Transverse colon (tissue), 4 donors: Measurements from ENCODE around the gene SRGAP1.

Experiments
- EP300 ChIP-seq: sonication (generic); formaldehyde crosslinking; IDR thresholded peaks from one replicate; pipeline ENCODE4 v1.6.1; 2017; ENCODE audit warnings: antibody characterized with exemption, low read depth
- POLR2A ChIP-seq: fragments of 450-650 bp; IDR thresholded peaks from one replicate; pipeline ENCODE4 v1.6.1; 2016; ENCODE audit warnings: antibody characterized with exemption, mild to moderate bottlenecking, moderate library complexity
- POLR2AphosphoS5 ChIP-seq, 3 donors: sonication (generic); formaldehyde crosslinking; IDR thresholded peaks; one replicate each; pipeline ENCODE4 v1.6.1; 2016; ENCODE audit warnings: antibody characterized with exemption in 3 of 3
- TF ChIP-seq, protein P1 (sequence below), 5 experiments: fragments of 200-600 bp in 3 of 5; fragments of 450-650 bp in 2 of 5; sonication (generic) in 3 of 5; IDR thresholded peaks; 1 replicate in 2 of 5; 2 replicates in 3 of 5; pipeline ENCODE4 v1.5.1; 2016 to 2017; ENCODE audit warnings: antibody characterized with exemption in 5 of 5, inconsistent platforms in 3 of 5, mild to moderate bottlenecking in 2 of 5, moderate library complexity in 1 of 5

DNA sequence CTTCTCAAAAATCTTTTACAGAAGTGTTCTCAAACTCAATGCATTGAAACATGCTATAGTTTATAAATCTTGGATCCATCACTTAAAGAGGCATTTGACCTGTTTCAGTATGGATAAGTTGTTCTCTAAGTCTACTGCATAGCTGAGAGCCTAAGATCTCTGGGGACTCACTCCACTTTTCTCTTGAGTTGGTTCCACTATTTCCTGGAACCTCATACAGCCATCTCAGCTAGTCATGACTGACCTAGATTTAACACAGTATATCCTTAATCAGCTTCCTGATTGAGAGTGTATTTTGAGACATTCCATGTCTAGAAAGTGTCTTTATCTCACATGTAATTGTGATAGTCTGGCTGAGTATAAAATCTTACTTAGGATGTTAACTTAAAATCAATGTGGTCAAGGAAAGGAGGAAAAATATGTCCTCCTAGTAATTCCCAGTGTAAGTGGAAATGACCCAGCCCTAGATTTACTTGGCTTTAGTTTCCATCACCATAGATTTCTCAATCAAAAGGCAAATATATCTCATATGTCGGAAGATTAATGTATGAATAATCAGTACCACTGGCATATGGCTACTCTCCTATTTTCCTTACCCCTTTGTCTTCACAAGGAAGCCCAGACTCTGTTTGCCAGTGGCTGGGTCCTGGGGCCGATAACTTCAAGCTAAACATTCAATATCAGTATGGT lies 315.7 kb downstream of the SRGAP1 start:
- TF ChIP-seq POLR2AphosphoS5 (IDR thresholded peaks at IDR 0.05) = no peak
- TF ChIP-seq, protein P1, sequence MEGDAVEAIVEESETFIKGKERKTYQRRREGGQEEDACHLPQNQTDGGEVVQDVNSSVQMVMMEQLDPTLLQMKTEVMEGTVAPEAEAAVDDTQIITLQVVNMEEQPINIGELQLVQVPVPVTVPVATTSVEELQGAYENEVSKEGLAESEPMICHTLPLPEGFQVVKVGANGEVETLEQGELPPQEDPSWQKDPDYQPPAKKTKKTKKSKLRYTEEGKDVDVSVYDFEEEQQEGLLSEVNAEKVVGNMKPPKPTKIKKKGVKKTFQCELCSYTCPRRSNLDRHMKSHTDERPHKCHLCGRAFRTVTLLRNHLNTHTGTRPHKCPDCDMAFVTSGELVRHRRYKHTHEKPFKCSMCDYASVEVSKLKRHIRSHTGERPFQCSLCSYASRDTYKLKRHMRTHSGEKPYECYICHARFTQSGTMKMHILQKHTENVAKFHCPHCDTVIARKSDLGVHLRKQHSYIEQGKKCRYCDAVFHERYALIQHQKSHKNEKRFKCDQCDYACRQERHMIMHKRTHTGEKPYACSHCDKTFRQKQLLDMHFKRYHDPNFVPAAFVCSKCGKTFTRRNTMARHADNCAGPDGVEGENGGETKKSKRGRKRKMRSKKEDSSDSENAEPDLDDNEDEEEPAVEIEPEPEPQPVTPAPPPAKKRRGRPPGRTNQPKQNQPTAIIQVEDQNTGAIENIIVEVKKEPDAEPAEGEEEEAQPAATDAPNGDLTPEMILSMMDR (IDR thresholded peaks at IDR 0.05) = no peak
- no peak for TF ChIP-seq EP300
- TF ChIP-seq POLR2A = no peak
